Measurements from ENCODE around the gene SLC5A11.

The SLC5A11 gene

DNA sequence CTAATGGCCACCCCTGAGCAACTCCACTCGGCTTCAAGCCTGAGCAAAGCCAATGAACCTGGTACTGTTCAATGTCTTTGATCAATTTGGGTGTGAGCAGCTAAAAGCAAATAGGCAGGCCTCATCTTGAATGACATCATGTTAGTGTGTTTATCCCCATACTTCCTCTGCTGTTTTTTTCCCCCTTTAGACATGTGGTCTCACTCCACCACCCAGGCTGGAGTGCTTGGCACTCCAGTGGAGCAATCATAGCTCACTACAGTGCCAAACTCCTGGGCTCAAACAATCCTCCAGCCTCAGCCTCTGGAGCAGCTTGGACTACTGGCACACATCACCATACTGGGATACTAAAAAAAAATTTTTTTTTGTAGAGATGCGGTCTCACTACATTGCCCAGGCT lies 94.0 kb downstream of the SLC5A11 start:
- no peak for TF ChIP-seq ZNF274 (IDR thresholded peaks at IDR 0.05; ENCODE audit: low read depth, low read length)
- H3K4me3 ChIP-seq (ENCODE audit: low read length) = no peak overlapping the region

DNA sequence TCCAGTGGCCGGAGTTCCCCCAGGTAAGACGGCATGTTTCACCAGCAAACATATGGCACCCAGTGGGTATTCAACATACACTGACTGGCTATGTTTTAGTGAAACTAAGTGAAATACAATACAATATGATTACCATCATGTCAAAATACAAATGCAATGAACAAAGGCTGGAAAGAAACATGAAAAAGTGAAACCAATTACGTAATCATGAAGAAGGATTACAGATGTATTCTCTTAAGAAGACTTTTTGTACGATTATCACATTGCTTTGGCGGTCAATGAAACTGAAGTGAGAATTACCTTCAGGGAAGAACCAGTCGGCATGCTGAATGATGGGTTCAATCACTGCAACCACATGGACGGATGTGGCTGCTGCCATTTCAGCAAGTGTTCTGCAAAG lies 97.7 kb downstream of the SLC5A11 start:
- TF ChIP-seq ZNF274 (IDR thresholded peaks at IDR 0.05; ENCODE audit: low read depth, low read length) = no peak
- no peak overlapping the region for H3K4me3 ChIP-seq (ENCODE audit: low read length)

DNA sequence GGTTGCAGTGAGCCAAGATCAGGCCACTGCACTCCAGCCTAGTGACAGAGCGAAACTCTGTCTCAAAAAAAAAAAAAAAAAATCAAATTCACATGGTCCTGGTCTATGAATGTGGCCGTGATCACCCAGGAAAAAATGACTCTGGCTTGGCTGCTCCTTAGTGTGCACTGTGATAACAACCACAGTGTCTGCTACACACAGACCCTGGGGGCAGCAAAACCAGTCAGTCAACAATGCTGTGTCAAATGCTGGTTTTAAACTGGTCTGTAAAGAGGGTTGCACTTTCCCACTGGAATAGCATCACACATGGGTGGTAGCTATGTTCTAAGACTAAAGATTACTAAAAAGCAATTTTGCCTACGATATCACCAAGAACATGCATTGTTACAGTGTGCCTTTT lies 98.4 kb downstream of the SLC5A11 start:
- H3K4me3 ChIP-seq (ENCODE audit: low read length) = no peak overlapping the region
- TF ChIP-seq ZNF274 (IDR thresholded peaks at IDR 0.05; ENCODE audit: low read depth, low read length) = no peak

DNA sequence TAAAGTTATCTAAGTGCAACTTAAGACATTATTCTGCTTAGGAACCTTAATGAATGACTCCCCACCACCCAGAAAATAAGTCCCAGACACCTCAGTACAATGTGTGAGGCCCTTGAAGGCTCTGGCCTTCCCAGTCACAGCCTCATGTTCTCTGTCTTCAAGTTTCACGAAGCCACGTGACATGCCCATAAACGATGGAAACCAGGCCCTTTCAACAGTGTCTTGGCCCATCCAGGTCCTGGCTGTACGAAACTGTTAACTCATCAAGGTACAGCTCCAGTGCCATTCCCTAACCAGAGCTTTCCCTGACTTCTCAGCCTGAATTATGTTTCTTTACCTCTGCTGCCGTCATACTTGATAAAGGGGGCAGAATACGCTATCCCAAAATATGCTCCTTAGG lies 100.4 kb downstream of the SLC5A11 start:
- no peak overlapping the region for H3K4me3 ChIP-seq (ENCODE audit: low read length)
- no peak for TF ChIP-seq ZNF274 (IDR thresholded peaks at IDR 0.05; ENCODE audit: low read depth, low read length)

DNA sequence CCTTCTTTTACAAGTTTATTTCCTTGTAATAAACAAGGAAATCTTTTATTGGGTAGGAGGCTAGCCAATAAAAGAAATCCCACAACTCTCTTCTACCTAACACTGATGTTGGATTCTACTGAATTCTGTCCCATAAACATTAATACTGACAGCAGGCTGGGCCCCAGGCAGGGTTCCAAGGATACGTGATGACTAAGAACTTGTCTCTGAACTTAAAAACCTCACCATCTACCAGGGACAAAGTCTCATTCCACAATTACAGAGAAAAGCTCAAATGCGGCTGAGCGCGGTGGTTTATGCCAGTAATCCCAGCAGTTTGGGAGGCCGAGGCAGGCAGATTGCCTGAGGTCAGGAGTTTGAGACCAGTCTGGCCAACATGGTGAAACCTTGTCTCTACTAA lies 104.5 kb downstream of the SLC5A11 start:
- no peak for TF ChIP-seq ZNF274 (IDR thresholded peaks at IDR 0.05; ENCODE audit: low read depth, low read length)
- no peak overlapping the region for H3K4me3 ChIP-seq (ENCODE audit: low read length)

DNA sequence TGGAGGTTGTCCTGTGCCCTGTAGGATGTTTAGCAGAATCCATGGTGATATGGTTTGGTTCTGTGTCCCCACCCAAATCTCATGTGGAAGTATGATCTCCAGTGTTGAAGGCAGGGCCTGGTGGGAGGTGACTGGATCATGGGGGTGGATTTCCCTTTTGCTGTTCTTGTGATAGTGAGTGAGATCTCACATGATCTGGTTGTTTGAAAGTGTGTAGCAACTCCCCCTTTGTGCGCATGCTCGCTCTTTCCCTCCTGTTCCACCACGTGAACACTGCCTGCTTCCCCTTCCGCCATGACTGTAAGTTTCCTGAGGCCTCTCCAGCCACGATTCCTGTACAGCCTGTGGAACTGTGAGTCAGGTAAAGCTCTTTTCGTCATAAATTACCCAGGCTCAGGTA lies 107.5 kb downstream of the SLC5A11 start:
- H3K4me3 ChIP-seq (ENCODE audit: low read length) = no peak overlapping the region
- TF ChIP-seq ZNF274 (IDR thresholded peaks at IDR 0.05; ENCODE audit: low read depth, low read length) = no peak

DNA sequence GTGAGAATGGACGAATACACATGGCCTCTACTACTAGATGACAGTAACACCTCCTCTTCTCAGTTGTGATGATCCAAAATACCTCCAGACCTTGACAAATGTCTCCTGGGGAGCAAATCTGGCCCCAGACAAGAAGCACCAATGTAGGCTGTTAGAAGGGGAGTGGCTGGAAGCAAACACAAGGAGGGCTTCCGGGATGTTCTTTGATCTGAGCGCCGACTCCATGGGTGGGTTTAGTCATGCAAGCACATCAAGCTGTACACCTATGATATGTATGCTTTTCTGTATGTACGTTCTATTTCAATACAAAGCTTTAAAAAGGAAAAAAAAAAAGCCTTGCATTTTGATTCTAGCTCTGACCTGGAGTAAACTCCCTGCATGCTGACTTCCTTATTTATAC lies 108.0 kb downstream of the SLC5A11 start:
- H3K4me3 ChIP-seq (ENCODE audit: low read length) = no peak overlapping the region

DNA sequence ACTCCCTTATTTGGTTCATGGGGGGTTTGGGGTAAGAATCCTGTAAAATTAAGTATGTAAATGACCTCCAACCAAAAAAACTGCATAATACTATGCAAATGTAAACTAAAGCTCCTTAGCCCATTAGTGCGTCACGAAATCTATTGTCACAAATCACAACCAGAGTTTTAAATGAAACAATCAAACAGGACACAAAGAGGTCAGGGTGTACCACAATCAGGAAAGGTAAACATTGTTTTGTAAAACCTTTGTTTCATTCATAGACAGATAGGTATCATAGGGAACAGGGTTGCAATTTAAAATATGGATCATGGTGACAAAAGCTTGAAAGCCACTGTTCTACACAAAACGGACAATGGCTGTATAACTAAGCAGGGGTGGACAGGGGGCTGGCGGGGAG lies 108.4 kb downstream of the SLC5A11 start:
- no peak overlapping the region for H3K4me3 ChIP-seq (ENCODE audit: low read length)
- TF ChIP-seq ZNF274 (IDR thresholded peaks at IDR 0.05; ENCODE audit: low read depth, low read length) = no peak

More for the DNA sequence above, 108.0 kb downstream of the SLC5A11 start:
- no peak for TF ChIP-seq ZNF274 (IDR thresholded peaks at IDR 0.05; ENCODE audit: low read depth, low read length)

DNA sequence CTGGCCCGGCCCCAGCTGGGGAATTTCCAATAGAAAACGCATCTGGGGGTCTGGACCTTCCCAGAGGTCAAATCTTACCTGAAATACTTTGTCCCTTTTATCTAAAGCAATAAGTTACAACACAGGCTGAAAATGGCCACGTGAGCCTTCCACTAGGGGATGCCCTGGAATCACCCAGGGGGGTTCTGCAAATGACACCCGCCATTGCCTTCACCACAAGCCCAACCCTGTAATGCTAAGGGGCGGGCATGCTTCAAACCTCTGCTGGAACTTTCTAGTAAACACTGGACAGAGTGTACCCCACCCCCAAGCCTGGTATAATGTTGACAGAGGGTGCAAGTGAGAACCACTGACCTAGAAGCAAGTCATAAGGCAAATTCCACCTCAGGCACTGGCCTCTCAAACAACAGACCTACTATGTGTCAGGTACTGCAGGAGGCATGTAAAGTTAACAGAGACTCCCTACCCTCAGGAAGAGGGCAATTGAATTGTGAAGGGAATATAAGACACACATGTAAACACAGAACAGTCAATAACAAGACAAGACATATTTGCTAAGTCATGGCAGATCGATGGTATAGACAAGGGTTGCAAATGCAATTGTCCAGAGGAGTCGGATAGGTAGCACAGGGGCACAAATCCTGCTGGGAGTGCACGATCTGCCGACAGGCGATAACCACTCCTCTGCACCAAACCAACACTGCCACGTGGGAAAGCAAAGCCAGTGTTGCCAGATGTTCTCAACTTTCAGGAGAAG lies 110.4 kb downstream of the SLC5A11 start:
- no peak overlapping the region for H3K4me3 ChIP-seq (ENCODE audit: low read length)
- no peak for TF ChIP-seq ZNF274 (IDR thresholded peaks at IDR 0.05; ENCODE audit: low read depth, low read length)

DNA sequence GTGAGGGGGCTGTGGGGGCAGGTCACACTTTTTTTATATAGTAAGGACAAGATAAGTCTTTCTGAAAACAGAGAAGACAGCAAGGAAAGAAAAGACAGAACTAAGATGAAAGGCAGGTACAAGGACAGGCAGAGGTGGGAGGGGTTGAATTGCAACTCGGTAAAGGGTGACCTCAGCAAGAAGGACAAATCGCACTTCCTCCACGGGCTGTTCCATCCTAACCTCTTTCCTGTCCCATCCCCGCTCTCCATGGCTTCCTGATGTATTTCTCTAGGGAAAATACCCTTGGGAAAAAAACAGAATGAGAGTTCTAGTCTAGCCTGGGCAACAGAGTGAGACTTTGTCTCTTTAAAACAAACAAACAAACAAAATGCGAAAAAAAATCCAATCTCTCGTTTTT lies 112.1 kb downstream of the SLC5A11 start:
- TF ChIP-seq ZNF274 (IDR thresholded peaks at IDR 0.05; ENCODE audit: low read depth, low read length) = no peak
- H3K4me3 ChIP-seq (ENCODE audit: low read length) = no peak overlapping the region
